Gastrocnemius medialis (tissue), 4 donors: Measurements from ENCODE around the gene NDUFS8. TPM values are rescaled to one million over a fixed set of nuclear protein-coding genes. Genes with fewer than 3 reads are reported as not detected.
"Not testable (repeated sequence)": the region's sequence is repeated elsewhere in the genome, so short reads cannot be mapped to it uniquely, and the experiment has no call there.

Experiments
- ATAC-seq, 2 donors: fragments of 150-250 bp; one replicate each; pipeline ENCODE4 v1.9.1; 2016
- DNase-seq, 2 donors: peaks; one replicate each; pipeline ENCODE4 v3.0.0-alpha.2; 2019
- H3K27ac ChIP-seq, 4 donors: fragments of 200-600 bp; sonication (generic); 1 replicate in 1 of 4; 2 replicates in 3 of 4; pipeline ENCODE4 v1.5.1; 2016 to 2018; ENCODE audit warnings: mild to moderate bottlenecking in 2 of 4, moderate library complexity in 1 of 4
- H3K27me3 ChIP-seq, 3 donors: fragments of 200-600 bp; sonication (generic) in 2 of 3; 1 replicate in 1 of 3; 2 replicates in 2 of 3; pipeline versions ENCODE4 v1.5.1 to v1.6.0; 2016 to 2019; ENCODE audit warnings: mild to moderate bottlenecking in 1 of 3, moderate library complexity in 1 of 3
- H3K36me3 ChIP-seq, 2 donors: fragments of 200-600 bp; sonication (generic) in 1 of 2; one replicate each; pipeline ENCODE4 v1.5.1; 2017 to 2018
- H3K4me1 ChIP-seq, 2 donors: fragments of 200-600 bp; sonication (generic) in 1 of 2; one replicate each; pipeline ENCODE4 v1.5.1; 2016 to 2017; ENCODE audit warnings: mild to moderate bottlenecking in 2 of 2
- H3K4me3 ChIP-seq, 4 donors: fragments of 200-600 bp; sonication (generic) in 3 of 4; 1 replicate in 1 of 4; 2 replicates in 3 of 4; pipeline ENCODE4 v1.5.1; 2016 to 2019; ENCODE audit warnings: mild to moderate bottlenecking in 2 of 4
- H3K9me3 ChIP-seq, 3 donors: fragments of 200-600 bp; sonication (generic) in 2 of 3; 1 replicate in 1 of 3; 2 replicates in 2 of 3; pipeline ENCODE4 v1.5.1; 2016 to 2019
- CTCF ChIP-seq, 5 experiments: fragments of 450-650 bp in 3 of 5; fragments of 200-600 bp in 2 of 5; sonication (generic) in 2 of 5; IDR thresholded peaks in 4 of 5; conservative IDR thresholded peaks in 1 of 5; 1 replicate in 4 of 5; 2 replicates in 1 of 5; pipeline ENCODE4 v1.5.1; 2016 to 2019; ENCODE audit warnings: antibody characterized with exemption in 5 of 5, mild to moderate bottlenecking in 3 of 5, moderate library complexity in 3 of 5
- POLR2A ChIP-seq, 2 donors: fragments of 450-650 bp; IDR thresholded peaks; one replicate each; pipeline ENCODE4 v1.6.1; 2017; ENCODE audit warnings: antibody characterized with exemption in 2 of 2, mild to moderate bottlenecking in 2 of 2, moderate library complexity in 2 of 2
- in situ Hi-C, 4 donors: fragments of 200-750 bp; cut with MboI; loops; one replicate each; pipeline versions ENCODE4 v1.15.0 to v1.8.0; 2017; ENCODE audit warnings: low sequenced_read_pairs in 4 of 4
- intact Hi-C: fragments of 100-400 bp; cut with DNase I; formaldehyde crosslinking; loops from one replicate; pipeline ENCODE4 v1.15.1; 2023; ENCODE audit warnings: low total_unique reads
- total RNA-seq, 4 donors: library from RNA; depleted of rRNA; stranded (reverse); fragments of >200 nt; gene quantifications; one replicate each; pipeline versions ENCODE4 v1.1.0 to v1.2.3, GENCODE V29; 2016

NDUFS8 gene
- total RNA-seq, result 100 to 1,000 TPM; 242 to 432 (median 307) TPM

- Histone ChIP-seq H3K9me3 (no peaks in the 10 kb centered on the region), H3K27ac (peak within 1 kb of the TSS; percentile 90 to 97 (median 92)), H3K4me3 (peak within 1 kb of the TSS; percentile 71 to 93 (median 86)), H3K4me1 (peaks cover 27 to 38% of the 10 kb centered on the region in 2 donors), H3K27me3 (no peaks in the 10 kb centered on the region), H3K36me3 (peaks cover 0 to 13% of the 10 kb centered on the region in 2 donors)
- intact Hi-C loops, result loop anchor here (1.0 to 10.0 kb wide), 5 partner anchors 20 to 446 kb away; partner anchors contain the start of genes ALDH3B1, C11orf24, CHKA and GSTP1
- in situ Hi-C loops, result no loop called here
- DNase-seq (peak; percentile 96 to 98), ATAC-seq (peak; percentile 96 to 99)
- TF ChIP-seq POLR2A (IDR thresholded peaks at IDR 0.05) (peak; percentile 49 to 68), CTCF (IDR thresholded peaks at IDR 0.05 in 4 of 5, conservative IDR thresholded peaks at IDR 0.05 in 1 of 5) (no peak)
Measured at GRCh38 chr11:68030318-68031143, at the start of gene NDUFS8. TSS of gene NDUFS8 (plus strand) at chr11:68030681. CDS start at chr11:68032152, 1,471 bp downstream.

- DNase-seq, H3K9me3 ChIP-seq, ATAC-seq, H3K4me1 ChIP-seq, in situ Hi-C loops, intact Hi-C loops, H3K27me3 ChIP-seq, H3K27ac ChIP-seq, H3K36me3 ChIP-seq, H3K4me3 ChIP-seq: not testable (repeated sequence)
Measured at GRCh38 chr11:67981226-67981625, 49.3 kb upstream of the NDUFS8 start.

- in situ Hi-C loops, H3K9me3 ChIP-seq, H3K27ac ChIP-seq, H3K4me1 ChIP-seq, H3K4me3 ChIP-seq, H3K27me3 ChIP-seq, H3K36me3 ChIP-seq, DNase-seq, intact Hi-C loops, ATAC-seq: not testable (repeated sequence)
Measured at GRCh38 chr11:67982255-67982857, 48.1 kb upstream of the NDUFS8 start.

GRCh38 chr11:67983951-67984350 lies 46.5 kb upstream of the NDUFS8 start:
- Histone ChIP-seq H3K4me1 (no peaks in the 10 kb centered on the region), H3K9me3 (no peaks in the 10 kb centered on the region), H3K4me3 (no peak overlapping the region), H3K27me3 (peaks cover 0 to 2% (median 0%) of the 10 kb centered on the region in 3 donors), H3K36me3 (no peaks in the 10 kb centered on the region), H3K27ac (no peak overlapping the region)
- TF ChIP-seq POLR2A (IDR thresholded peaks at IDR 0.05) (no peak), CTCF (IDR thresholded peaks at IDR 0.05 in 4 of 5, conservative IDR thresholded peaks at IDR 0.05 in 1 of 5) (no peak)
- DNase-seq (no peak), ATAC-seq (no peak)
- in situ Hi-C loops, result no loop called here
- intact Hi-C loops, result no loop called here

- in situ Hi-C loops, intact Hi-C loops: not testable (repeated sequence)
Measured at GRCh38 chr11:67985302-67985701, 45.2 kb upstream of the NDUFS8 start.

GRCh38 chr11:67990546-67991346 lies 39.7 kb upstream of the NDUFS8 start:
- H3K4me3 ChIP-seq, H3K9me3 ChIP-seq, intact Hi-C loops, H3K36me3 ChIP-seq, in situ Hi-C loops, H3K27ac ChIP-seq, H3K4me1 ChIP-seq, ATAC-seq, DNase-seq: not testable (repeated sequence)
- H3K27me3 ChIP-seq, result peaks cover 0 to 13% (median 0%) of the 10 kb centered on the region in 3 donors

More at GRCh38 chr11:67985302-67985701, 45.2 kb upstream of the NDUFS8 start:
- not testable (repeated sequence) for H3K4me1 ChIP-seq, H3K27ac ChIP-seq, ATAC-seq, DNase-seq, H3K9me3 ChIP-seq, H3K4me3 ChIP-seq, H3K27me3 ChIP-seq, H3K36me3 ChIP-seq

GRCh38 chr11:67991347-67992121 lies 38.9 kb upstream of the NDUFS8 start:
- H3K27ac ChIP-seq, H3K9me3 ChIP-seq, ATAC-seq, H3K4me3 ChIP-seq, DNase-seq, H3K4me1 ChIP-seq, in situ Hi-C loops, H3K36me3 ChIP-seq, intact Hi-C loops: not testable (repeated sequence)
- peaks cover 0 to 13% (median 0%) of the 10 kb centered on the region in 3 donors for H3K27me3 ChIP-seq
